Measurements from ENCODE around the gene NNAT. TPM values are rescaled to one million over a fixed set of nuclear protein-coding genes. Genes with fewer than 3 reads are reported as not detected.

The NNAT gene
- total RNA-seq, 1 experiment from 2014 or later: 43.1 TPM

DNA sequence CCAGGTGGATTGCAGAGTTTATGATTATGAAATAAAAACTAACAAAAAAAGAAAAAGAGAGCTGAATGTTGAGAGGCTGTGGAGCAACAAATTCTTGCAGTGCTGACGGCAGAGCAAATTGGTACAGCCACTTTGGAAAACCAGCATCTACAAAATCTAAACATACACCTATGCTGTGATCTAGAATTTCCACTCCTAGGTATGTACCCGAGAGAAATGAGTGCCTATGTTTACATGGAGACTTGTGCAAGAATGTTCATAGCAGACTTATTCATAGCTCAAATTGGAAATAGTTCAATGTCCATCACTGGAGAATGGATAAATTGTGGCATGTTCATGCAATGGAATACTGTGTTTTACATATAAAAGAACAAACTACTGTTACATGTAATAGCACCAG lies 9.6 kb downstream of the NNAT start:
- Histone ChIP-seq H3K23ac (ENCODE audit: insufficient read length, low read depth, low read length) (no peak overlapping the region), H2BK120ac (ENCODE audit: low read depth, low read length, poor library complexity, severe bottlenecking) (no peak overlapping the region), H3K79me1 (ENCODE audit: insufficient read depth, low read depth, low read length, poor library complexity, severe bottlenecking) (no peaks in the 10 kb centered on the region), H3T11ph (ENCODE audit: low read length) (no peak overlapping the region), H3K27ac (ENCODE audit: insufficient read length, low read depth, low read length) (no peak overlapping the region), H3K4ac (ENCODE audit: low read depth, low read length) (no peak overlapping the region), H3K14ac (ENCODE audit: insufficient read depth, low read length) (no peak overlapping the region), H3K18ac (ENCODE audit: insufficient read length, low read depth, low read length) (no peak overlapping the region), H3K23me2 (ENCODE audit: insufficient read length, low read depth, low read length, poor library complexity, severe bottlenecking) (peaks cover 8% of the 10 kb centered on the region), H2BK5ac (ENCODE audit: insufficient read length, low read length) (no peak overlapping the region), H4K91ac (ENCODE audit: insufficient read length, low read depth, low read length) (no peak overlapping the region), H2AK5ac (ENCODE audit: insufficient read length, low read length) (no peak overlapping the region), H3K56ac (ENCODE audit: insufficient read length, low read depth, low read length) (no peak overlapping the region), H3K27me3 (ENCODE audit: insufficient read depth, low read length) (no peaks in the 10 kb centered on the region), H4K8ac (replicated peaks; ENCODE audit: insufficient read length, low read depth, low read length) (no peak overlapping the region), H3K9ac (ENCODE audit: extremely low read depth, insufficient read length, low read length) (no peak overlapping the region), H3K4me1 (ENCODE audit: insufficient read depth, low read length) (peaks cover 4% of the 10 kb centered on the region), H3K79me2 (ENCODE audit: insufficient read depth, low read length) (peaks cover 3% of the 10 kb centered on the region; the same call in 1 of the 2 replicates), H2AFZ (ENCODE audit: low read length) (no peak overlapping the region), H2BK15ac (ENCODE audit: low read depth, low read length) (no peak overlapping the region), H2BK20ac (ENCODE audit: low read depth, low read length, poor library complexity, severe bottlenecking) (no peak overlapping the region), H4K20me1 (ENCODE audit: control insufficient read depth, insufficient read depth, insufficient read length) (no peaks in the 10 kb centered on the region), H4K5ac (ENCODE audit: insufficient read length, low read depth, low read length) (no peak overlapping the region), H3K9me3 (ENCODE audit: control insufficient read depth, low read depth, low read length) (no peaks in the 10 kb centered on the region), H2BK12ac (ENCODE audit: insufficient read length, low read depth, low read length) (no peak overlapping the region), H3K4me2 (ENCODE audit: insufficient read depth, insufficient read length, low read length) (no peak overlapping the region)
- Mint-ChIP-seq H3K27me3 (ENCODE audit: low read depth) (no peaks in the 10 kb centered on the region; the same call in 1 of the 2 replicates), H3K27ac (no peak overlapping the region), H3K36me3 (ENCODE audit: insufficient read depth in 1 of 3, low read depth in 3 of 3) (peaks cover 0 to under 1% (median 0%) of the 10 kb centered on the region in 3 experiments; a peak in 2 of 7 replicates), H3K9me3 (no peaks in the 10 kb centered on the region), H3K4me3 (no peak overlapping the region), H3K4me1 (peaks cover 29 to 30% of the 10 kb centered on the region in 2 experiments)
- no CpG with 5 or more reads among the region's 2 CpGs for WGBS (ENCODE audit: extremely low coverage, insufficient read length, low lambda C conversion rate)
- DNase-seq: no peak
- TF ChIP-seq, protein P1, sequence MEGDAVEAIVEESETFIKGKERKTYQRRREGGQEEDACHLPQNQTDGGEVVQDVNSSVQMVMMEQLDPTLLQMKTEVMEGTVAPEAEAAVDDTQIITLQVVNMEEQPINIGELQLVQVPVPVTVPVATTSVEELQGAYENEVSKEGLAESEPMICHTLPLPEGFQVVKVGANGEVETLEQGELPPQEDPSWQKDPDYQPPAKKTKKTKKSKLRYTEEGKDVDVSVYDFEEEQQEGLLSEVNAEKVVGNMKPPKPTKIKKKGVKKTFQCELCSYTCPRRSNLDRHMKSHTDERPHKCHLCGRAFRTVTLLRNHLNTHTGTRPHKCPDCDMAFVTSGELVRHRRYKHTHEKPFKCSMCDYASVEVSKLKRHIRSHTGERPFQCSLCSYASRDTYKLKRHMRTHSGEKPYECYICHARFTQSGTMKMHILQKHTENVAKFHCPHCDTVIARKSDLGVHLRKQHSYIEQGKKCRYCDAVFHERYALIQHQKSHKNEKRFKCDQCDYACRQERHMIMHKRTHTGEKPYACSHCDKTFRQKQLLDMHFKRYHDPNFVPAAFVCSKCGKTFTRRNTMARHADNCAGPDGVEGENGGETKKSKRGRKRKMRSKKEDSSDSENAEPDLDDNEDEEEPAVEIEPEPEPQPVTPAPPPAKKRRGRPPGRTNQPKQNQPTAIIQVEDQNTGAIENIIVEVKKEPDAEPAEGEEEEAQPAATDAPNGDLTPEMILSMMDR (conservative IDR thresholded peaks at IDR 0.05): no peak
